ENCODE measurements around the gene KRTAP10-9.
"Not testable (repeated sequence)": the region's sequence is repeated elsewhere in the genome, so short reads cannot be mapped to it uniquely, and the experiment has no call there.

KRTAP10-9 gene

DNA sequence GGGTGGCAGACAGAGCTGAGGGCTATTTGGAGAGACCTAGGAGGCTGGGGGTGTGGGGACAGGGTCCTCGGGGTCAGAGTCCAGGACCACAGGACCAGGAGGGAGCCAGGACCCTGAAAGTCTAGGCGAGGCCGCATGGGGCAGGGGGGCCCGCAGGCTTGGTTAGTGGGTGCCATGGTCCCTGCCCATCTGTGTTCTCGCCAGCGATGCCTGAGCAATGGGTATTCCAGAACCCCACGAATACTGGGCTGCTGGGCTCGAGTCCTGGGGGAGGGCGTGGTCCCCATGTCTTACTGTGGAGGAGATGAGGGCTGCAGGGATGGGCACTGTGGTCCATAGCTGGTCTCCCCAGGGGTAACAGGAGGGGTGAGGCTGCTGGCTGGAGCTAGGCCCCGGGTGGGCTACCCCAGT is 36.6 kb upstream of the KRTAP10-9 start:
- no peak for DNase-seq (ENCODE audit: low spot score)
- no peak for TF ChIP-seq CTCF (IDR thresholded peaks at IDR 0.05; ENCODE audit: borderline replicate concordance, control extremely low read depth, extremely low read depth, insufficient read depth, missing control alignments)
- in situ Hi-C loops (cut with MboI; ENCODE audit: low sequenced_read_pairs, unreplicated experiment), result no loop called here

- DNase-seq (ENCODE audit: low spot score); in situ Hi-C loops (cut with MboI; ENCODE audit: low sequenced_read_pairs, unreplicated experiment): not testable (repeated sequence)
Observed at GRCh38 chr21:44590897-44591800, 35.7 kb upstream of the KRTAP10-9 start.

DNA sequence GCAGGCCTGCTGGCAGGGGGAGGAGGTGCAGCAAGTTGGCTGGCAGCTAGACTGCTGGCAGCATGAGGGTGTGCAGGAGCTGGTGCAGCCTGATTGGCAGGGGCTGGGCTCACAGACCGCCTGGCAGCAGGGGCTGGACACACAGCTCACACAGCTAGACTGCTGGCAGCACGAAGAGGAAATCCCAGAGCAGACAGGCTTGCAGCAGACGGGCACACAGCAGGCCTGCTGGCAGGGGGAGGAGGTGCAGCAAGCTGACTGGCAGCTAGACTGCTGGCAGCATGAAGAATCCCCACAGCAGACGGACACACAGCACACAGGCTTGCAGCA is 35.1 kb upstream of the KRTAP10-9 start:
- in situ Hi-C loops (cut with MboI; ENCODE audit: low sequenced_read_pairs, unreplicated experiment); DNase-seq (ENCODE audit: low spot score): not testable (repeated sequence)

DNA sequence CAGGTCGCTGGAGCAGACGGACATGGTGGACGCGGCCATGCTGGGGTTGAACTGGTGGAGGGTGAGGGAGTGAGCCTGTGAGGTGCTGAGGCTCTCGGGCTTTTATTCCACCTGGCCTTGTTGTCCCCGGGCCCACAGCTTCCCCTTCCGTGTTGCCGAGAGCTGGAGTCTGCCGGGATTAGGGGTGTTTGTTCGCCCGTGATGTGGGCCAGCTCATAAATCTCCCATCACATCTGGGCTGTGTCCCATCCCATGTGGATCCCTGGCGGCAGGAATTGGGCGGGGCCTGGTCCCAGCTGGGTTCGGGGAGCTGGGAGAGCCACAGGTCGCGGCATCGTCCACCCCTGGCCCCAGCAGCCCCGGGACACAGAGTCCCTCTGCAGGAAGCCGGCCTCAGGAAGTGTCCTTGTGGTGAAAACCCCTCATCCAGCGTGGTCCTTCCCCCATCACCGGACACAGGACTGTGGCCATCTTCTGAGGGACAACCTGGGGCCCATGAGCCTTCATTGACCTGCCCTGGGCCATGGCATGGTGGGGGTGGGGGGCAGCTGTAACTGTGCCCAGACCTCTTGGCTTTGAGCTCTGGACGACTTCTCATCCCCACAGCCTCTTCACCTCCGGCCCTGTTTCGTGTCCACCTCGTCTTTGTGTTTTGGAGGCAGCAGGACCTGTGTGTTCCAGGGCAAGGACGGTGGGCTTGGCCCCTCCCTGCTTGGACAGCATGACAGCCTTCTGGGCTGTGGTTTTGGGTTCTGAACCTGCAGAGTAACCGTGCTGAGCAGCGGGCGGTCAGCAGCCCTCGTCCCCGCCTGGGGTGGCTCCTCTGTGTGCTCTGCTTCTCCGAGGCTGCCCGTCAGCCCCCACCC is 34.2 kb upstream of the KRTAP10-9 start, which contains the start of gene KRTAP10-6:
TSS of gene KRTAP10-6 (minus strand) at position 60 of the 866 bp plus-strand sequence. CDS start at position 39, 21 bp downstream.
- no peak for TF ChIP-seq CTCF (IDR thresholded peaks at IDR 0.05; ENCODE audit: borderline replicate concordance, control extremely low read depth, extremely low read depth, insufficient read depth, missing control alignments)
- DNase-seq (ENCODE audit: low spot score), result peak; percentile 27
- in situ Hi-C loops (cut with MboI; ENCODE audit: low sequenced_read_pairs, unreplicated experiment), result no loop called here

DNA sequence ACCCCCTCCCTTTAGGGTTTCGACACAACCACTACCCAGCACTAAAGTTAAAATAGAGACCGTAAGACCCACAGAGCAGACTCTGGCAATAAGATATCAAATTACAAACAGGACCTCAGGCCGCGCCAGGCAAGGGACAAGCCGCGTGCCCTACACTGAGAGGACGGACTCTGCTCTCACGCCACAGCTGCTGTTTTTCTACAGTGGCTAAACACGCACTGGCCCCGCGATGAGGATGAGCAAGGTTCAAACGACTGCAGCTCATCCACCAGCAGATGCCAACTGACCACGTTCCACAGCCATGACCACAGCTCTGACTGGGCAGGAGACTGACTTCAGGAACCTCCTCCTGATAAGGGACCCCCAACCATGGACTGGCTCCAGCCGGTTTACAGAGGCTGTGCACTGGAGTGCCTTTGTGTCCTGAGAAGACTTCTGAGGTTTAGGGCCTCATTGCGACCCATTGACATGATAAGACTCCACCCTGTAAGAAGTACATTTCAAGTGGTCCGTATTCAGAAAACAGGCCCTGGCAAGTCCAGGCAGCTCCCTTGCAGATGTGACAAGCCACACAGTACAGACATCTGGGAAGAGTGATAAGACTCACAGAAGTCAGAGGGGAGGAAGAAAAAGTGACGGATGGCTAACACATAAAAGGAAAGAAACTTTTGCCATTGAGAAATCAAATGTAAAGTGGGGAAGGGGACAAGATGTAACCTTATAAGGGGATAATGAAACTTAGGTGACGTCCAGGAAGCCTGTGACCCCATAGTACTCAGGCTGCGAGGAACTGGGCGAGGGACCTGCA is 33.1 kb upstream of the KRTAP10-9 start:
- no peak for TF ChIP-seq CTCF (IDR thresholded peaks at IDR 0.05; ENCODE audit: borderline replicate concordance, control extremely low read depth, extremely low read depth, insufficient read depth, missing control alignments)
- no peak for DNase-seq (ENCODE audit: low spot score)
- in situ Hi-C loops (cut with MboI; ENCODE audit: low sequenced_read_pairs, unreplicated experiment), result no loop called here

GRCh38 chr21:44594406-44594916 is 32.4 kb upstream of the KRTAP10-9 start:
- no peak for DNase-seq (ENCODE audit: low spot score)
- in situ Hi-C loops (cut with MboI; ENCODE audit: low sequenced_read_pairs, unreplicated experiment), result no loop called here
- no peak for TF ChIP-seq CTCF (IDR thresholded peaks at IDR 0.05; ENCODE audit: borderline replicate concordance, control extremely low read depth, extremely low read depth, insufficient read depth, missing control alignments)

- in situ Hi-C loops (cut with MboI; ENCODE audit: low sequenced_read_pairs, unreplicated experiment), result no loop called here
- no peak for DNase-seq (ENCODE audit: low spot score)
- no peak for TF ChIP-seq CTCF (IDR thresholded peaks at IDR 0.05; ENCODE audit: borderline replicate concordance, control extremely low read depth, extremely low read depth, insufficient read depth, missing control alignments)
Observed at GRCh38 chr21:44595524-44595923, 31.4 kb upstream of the KRTAP10-9 start.
